ENCODE results near the gene KLHL24.

GRCh38 chr3:183662099-183662498 lies 26.7 kb downstream of the KLHL24 start:
- TF ChIP-seq, protein P1, sequence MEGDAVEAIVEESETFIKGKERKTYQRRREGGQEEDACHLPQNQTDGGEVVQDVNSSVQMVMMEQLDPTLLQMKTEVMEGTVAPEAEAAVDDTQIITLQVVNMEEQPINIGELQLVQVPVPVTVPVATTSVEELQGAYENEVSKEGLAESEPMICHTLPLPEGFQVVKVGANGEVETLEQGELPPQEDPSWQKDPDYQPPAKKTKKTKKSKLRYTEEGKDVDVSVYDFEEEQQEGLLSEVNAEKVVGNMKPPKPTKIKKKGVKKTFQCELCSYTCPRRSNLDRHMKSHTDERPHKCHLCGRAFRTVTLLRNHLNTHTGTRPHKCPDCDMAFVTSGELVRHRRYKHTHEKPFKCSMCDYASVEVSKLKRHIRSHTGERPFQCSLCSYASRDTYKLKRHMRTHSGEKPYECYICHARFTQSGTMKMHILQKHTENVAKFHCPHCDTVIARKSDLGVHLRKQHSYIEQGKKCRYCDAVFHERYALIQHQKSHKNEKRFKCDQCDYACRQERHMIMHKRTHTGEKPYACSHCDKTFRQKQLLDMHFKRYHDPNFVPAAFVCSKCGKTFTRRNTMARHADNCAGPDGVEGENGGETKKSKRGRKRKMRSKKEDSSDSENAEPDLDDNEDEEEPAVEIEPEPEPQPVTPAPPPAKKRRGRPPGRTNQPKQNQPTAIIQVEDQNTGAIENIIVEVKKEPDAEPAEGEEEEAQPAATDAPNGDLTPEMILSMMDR (IDR thresholded peaks at IDR 0.05), result no peak
- TF ChIP-seq POLR2A (IDR thresholded peaks at IDR 0.05), result no peak

All from sigmoid colon (tissue), 3 donors.